ENCODE results near the gene PSMC1. TPM values are rescaled to one million over a fixed set of nuclear protein-coding genes. Genes with fewer than 3 reads are reported as not detected.

The PSMC1 gene
- total RNA-seq, 3 donors from 2014 or later = 74.4 to 170 (median 117) TPM

DNA sequence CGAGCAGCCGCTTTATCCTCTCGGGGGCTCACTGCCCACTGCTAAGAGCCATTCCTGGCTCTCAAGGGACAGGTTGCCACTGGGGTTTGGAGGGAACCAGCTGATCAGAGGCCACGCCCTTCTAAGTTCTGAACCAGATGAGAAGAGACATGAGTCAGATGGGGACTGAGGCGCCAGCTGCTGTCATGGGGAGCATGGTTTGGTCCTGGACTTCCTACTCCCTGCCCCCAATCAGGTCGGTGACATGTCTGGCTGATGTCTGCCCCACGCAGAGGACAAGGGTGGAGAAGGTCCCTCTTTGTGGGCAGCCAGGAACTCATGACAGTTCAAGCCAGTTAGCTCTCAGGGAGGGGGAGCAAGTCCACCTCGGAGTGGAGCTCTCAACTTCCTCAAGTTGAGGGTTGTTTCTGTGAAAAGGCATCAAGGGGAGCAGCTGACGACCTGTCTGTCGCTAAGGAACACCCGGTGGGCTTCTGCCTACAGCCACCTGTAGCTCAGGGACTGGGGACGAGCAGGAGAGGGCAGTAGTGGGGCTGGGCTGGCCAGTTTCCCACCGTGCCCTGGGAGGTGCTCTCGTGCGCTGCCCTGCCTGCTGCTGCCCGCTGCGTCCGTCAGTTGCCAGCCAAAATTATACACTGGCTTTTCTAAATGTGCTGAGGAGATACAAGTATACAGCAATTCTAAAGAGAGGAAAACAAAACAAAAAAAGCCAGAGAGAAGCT, 20.5 kb downstream of the PSMC1 start:
- TF ChIP-seq, protein P1, sequence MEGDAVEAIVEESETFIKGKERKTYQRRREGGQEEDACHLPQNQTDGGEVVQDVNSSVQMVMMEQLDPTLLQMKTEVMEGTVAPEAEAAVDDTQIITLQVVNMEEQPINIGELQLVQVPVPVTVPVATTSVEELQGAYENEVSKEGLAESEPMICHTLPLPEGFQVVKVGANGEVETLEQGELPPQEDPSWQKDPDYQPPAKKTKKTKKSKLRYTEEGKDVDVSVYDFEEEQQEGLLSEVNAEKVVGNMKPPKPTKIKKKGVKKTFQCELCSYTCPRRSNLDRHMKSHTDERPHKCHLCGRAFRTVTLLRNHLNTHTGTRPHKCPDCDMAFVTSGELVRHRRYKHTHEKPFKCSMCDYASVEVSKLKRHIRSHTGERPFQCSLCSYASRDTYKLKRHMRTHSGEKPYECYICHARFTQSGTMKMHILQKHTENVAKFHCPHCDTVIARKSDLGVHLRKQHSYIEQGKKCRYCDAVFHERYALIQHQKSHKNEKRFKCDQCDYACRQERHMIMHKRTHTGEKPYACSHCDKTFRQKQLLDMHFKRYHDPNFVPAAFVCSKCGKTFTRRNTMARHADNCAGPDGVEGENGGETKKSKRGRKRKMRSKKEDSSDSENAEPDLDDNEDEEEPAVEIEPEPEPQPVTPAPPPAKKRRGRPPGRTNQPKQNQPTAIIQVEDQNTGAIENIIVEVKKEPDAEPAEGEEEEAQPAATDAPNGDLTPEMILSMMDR (IDR thresholded peaks at IDR 0.05) = no peak
- TF ChIP-seq POLR2AphosphoS5 (IDR thresholded peaks at IDR 0.05) (no peak), POLR2A (IDR thresholded peaks at IDR 0.05) (no peak)
- H3K4me1 ChIP-seq = no peaks in the 10 kb centered on the region
- no peaks in the 10 kb centered on the region for H3K27me3 ChIP-seq
- H3K9me3 ChIP-seq = no peaks in the 10 kb centered on the region
- intact Hi-C loops (cut with DNase I; ENCODE audit: low total_unique reads) = no loop called here
- H3K27ac ChIP-seq = no peak overlapping the region
- no peak for DNase-seq (ENCODE audit: low spot score in 2 of 2)
- H3K4me3 ChIP-seq = no peak overlapping the region
- no peaks in the 10 kb centered on the region for H3K36me3 ChIP-seq

DNA sequence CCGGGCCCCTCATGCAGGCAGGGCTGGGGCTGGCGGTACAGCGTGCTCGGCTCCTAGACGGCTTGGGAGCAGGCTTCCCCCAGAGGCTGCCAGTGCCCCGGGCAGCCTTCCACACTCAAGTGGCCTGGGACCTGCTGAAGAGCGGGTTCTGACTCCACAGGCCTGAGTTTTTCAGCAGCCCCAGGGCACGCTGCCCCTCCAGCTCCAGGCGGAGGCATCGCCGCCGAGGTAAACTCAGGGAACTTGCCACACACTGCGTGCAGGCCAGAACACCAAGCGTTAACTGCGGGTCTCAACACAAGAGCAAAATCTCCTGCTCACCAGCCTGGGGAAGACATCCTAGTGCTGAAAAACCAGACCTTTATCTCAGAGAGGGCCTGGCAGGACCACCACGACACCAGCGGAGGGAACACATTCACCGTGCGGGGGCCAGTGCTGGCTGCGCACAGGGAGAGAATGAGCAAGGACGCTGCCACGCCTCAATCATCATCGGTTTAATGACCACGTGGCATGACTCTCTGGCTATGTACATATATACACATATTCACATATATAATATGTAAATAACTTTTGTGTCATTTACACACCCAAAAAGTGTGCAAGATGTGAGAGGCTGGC, 21.3 kb downstream of the PSMC1 start:
- Histone ChIP-seq H3K4me3 (no peak overlapping the region), H3K27ac (no peak overlapping the region), H3K36me3 (no peaks in the 10 kb centered on the region), H3K4me1 (no peaks in the 10 kb centered on the region), H3K27me3 (no peaks in the 10 kb centered on the region), H3K9me3 (no peaks in the 10 kb centered on the region)
- intact Hi-C loops (cut with DNase I; ENCODE audit: low total_unique reads) = no loop called here
- no peak for DNase-seq (ENCODE audit: low spot score in 2 of 2)
- TF ChIP-seq POLR2A (IDR thresholded peaks at IDR 0.05) = no peak
- TF ChIP-seq, protein P1 (IDR thresholded peaks at IDR 0.05) = no peak
- TF ChIP-seq POLR2AphosphoS5 (IDR thresholded peaks at IDR 0.05) = no peak

DNA sequence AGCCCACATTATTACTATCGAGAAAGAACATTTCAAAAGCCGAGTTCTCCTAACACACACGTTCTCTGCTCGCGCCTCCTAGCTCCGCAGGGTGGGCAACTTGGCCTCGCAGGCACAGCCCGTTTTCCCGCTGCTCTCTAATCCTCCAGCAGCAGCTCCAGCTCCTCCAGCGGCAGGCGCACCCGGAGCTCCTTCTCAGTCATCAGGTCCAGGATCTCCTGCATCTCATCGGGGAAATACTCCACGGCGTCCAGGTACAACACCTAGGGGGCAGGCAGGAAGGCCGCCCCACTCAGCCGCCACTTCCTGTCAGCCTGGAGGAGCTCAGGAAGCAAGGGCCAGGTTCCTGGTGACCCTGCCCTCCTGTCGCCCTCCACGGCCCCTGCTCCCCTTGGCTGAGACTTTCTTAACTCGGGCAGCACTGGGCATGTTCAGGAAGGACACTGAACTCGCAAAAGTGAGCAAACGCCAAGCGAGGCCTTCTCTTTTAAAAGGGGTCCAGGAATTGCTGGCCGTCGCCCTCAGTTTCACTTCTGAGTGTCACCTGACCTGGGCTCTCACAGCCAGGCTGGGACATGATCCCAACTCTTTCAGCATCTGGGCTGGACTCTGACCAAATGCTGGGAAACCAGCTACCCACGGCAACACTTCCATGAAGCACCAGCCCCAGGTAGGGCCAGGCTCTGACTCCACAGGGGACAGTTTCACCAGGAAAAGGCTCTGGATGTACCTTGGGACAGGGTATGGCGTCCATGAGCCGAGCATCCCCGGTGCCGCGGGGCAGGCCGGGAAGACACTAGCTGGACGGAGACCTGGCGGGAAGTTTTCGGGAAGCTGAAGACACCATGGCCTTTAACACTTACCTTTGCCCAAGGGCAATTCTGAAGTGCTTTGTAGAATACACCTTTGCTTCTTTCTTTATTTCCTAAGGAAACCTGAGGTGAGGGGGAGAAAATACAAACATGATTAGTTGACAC, 22.1 kb downstream of the PSMC1 start:
- Histone ChIP-seq H3K9me3 (no peaks in the 10 kb centered on the region), H3K36me3 (no peaks in the 10 kb centered on the region), H3K4me3 (no peak overlapping the region), H3K4me1 (no peaks in the 10 kb centered on the region), H3K27ac (no peak overlapping the region), H3K27me3 (no peaks in the 10 kb centered on the region)
- TF ChIP-seq POLR2A (IDR thresholded peaks at IDR 0.05) (no peak), POLR2AphosphoS5 (IDR thresholded peaks at IDR 0.05) (no peak)
- TF ChIP-seq, protein P1 (IDR thresholded peaks at IDR 0.05) = no peak
- no peak for DNase-seq (ENCODE audit: low spot score in 2 of 2)
- intact Hi-C loops (cut with DNase I; ENCODE audit: low total_unique reads) = no loop called here

DNA sequence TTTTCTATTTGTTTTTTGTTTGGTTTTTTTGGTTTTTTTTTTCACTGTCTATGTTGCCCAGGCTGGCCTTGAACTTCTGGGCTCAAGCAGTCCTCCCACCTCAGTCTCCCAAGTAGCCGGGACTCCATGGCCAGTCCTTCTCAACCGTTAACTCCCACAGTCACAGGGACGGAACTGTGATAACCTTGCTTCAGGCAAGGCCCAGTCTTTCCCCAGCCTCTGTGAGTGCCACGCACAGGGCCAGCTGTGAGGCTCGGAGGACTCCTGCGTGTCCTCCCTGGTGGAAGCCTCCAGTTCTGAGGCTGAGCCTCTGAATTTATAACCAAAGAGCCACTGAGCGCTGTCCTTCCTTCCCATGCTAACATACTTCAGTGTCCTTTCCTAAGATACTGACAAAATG, 23.7 kb downstream of the PSMC1 start:
- no peaks in the 10 kb centered on the region for H3K36me3 ChIP-seq
- no peak for TF ChIP-seq POLR2AphosphoS5 (IDR thresholded peaks at IDR 0.05)
- no peak for TF ChIP-seq POLR2A (IDR thresholded peaks at IDR 0.05)
- TF ChIP-seq, protein P1 (IDR thresholded peaks at IDR 0.05) = no peak
- intact Hi-C loops (cut with DNase I; ENCODE audit: low total_unique reads) = no loop called here

More for the DNA sequence above, 23.7 kb downstream of the PSMC1 start:
- no peaks in the 10 kb centered on the region for H3K9me3 ChIP-seq
- DNase-seq (ENCODE audit: low spot score in 2 of 2) = no peak
- no peaks in the 10 kb centered on the region for H3K27me3 ChIP-seq
- no peaks in the 10 kb centered on the region for H3K4me1 ChIP-seq
- no peak overlapping the region for H3K4me3 ChIP-seq
- H3K27ac ChIP-seq = no peak overlapping the region
